ENCODE data around the gene TNK2.

The TNK2 gene

DNA sequence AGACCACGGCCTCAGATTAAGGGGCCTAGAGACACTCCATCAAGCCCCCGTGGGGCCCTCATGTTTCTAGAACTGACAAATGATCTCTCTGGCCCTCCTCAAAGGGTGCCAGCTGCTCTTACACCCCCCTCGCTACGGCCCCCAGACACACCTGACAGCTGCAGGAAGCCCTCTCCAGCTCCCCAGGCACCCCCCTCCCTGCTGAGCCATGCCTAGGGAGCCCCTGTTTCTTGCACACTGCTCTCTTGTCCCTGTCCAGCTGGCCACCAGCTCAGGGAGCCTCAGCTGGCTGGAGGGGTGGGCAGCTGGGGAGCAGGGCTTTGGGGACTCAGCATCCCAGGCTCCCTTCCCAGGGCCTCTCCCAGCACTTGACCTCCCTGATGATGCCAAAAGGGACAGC lies 14.8 kb downstream of the TNK2 start:
- Histone ChIP-seq H3K9me3 (ENCODE audit: control insufficient read depth in 2 of 2, low read length in 2 of 2) (no peaks in the 10 kb centered on the region), H3K27me3 (ENCODE audit: control insufficient read depth in 2 of 2, insufficient read depth in 2 of 2, low read length in 2 of 2) (no peaks in the 10 kb centered on the region), H3K4me1 (ENCODE audit: control insufficient read depth in 2 of 2, insufficient read depth in 2 of 2, low read length in 2 of 2) (peaks cover 16 to 29% of the 10 kb centered on the region in 2 donors), H3K27ac (ENCODE audit: low read depth in 2 of 2, low read length in 2 of 2) (no peak overlapping the region), H3K36me3 (ENCODE audit: control insufficient read depth in 2 of 2, insufficient read depth in 2 of 2, low read length in 2 of 2) (no peaks in the 10 kb centered on the region), H3K4me3 (ENCODE audit: low read length in 2 of 2) (no peak overlapping the region), H3K9ac (ENCODE audit: low read depth in 1 of 2, low read length in 2 of 2) (no peak overlapping the region)

DNA sequence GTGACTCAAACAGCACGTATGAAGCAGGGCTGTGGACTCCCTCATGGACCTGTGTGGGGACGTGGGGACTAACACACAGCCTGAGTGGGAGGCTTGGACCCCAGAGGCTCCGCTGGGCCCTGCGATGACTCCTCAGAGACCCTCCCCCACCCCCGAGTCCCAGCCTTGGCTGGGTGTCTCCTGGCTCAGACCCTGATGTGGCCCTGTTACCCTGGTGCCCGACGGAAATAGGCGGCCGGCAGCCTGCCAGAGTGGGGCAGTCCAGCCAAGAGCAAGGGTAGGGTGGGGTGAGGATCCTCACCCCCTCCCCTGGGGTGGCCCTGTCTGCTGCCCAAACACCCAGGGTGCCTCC lies 15.3 kb downstream of the TNK2 start:
- Histone ChIP-seq H3K4me1 (ENCODE audit: control insufficient read depth in 2 of 2, insufficient read depth in 2 of 2, low read length in 2 of 2) (peaks cover 16 to 29% of the 10 kb centered on the region in 2 donors), H3K27me3 (ENCODE audit: control insufficient read depth in 2 of 2, insufficient read depth in 2 of 2, low read length in 2 of 2) (no peaks in the 10 kb centered on the region), H3K9me3 (ENCODE audit: control insufficient read depth in 2 of 2, low read length in 2 of 2) (no peaks in the 10 kb centered on the region), H3K36me3 (ENCODE audit: control insufficient read depth in 2 of 2, insufficient read depth in 2 of 2, low read length in 2 of 2) (peaks cover 0 to under 1% of the 10 kb centered on the region in 2 donors), H3K9ac (ENCODE audit: low read depth in 1 of 2, low read length in 2 of 2) (no peak overlapping the region), H3K4me3 (ENCODE audit: low read length in 2 of 2) (no peak overlapping the region), H3K27ac (ENCODE audit: low read depth in 2 of 2, low read length in 2 of 2) (peak overlapping the region in 1 of 2 donors; percentile 32)

GRCh38 chr3:195892105-195893043 lies 16.0 kb downstream of the TNK2 start:
- Histone ChIP-seq H3K27ac (ENCODE audit: low read depth in 2 of 2, low read length in 2 of 2) (peak overlapping the region in 1 of 2 donors; percentile 32), H3K9ac (ENCODE audit: low read depth in 1 of 2, low read length in 2 of 2) (no peak overlapping the region), H3K36me3 (ENCODE audit: control insufficient read depth in 2 of 2, insufficient read depth in 2 of 2, low read length in 2 of 2) (peaks cover 4% of the 10 kb centered on the region in 2 donors), H3K27me3 (ENCODE audit: control insufficient read depth in 2 of 2, insufficient read depth in 2 of 2, low read length in 2 of 2) (no peaks in the 10 kb centered on the region), H3K4me1 (ENCODE audit: control insufficient read depth in 2 of 2, insufficient read depth in 2 of 2, low read length in 2 of 2) (peaks cover 16 to 29% of the 10 kb centered on the region in 2 donors), H3K9me3 (ENCODE audit: control insufficient read depth in 2 of 2, low read length in 2 of 2) (no peaks in the 10 kb centered on the region), H3K4me3 (ENCODE audit: low read length in 2 of 2) (no peak overlapping the region)

- Histone ChIP-seq H3K27me3 (ENCODE audit: control insufficient read depth in 2 of 2, insufficient read depth in 2 of 2, low read length in 2 of 2) (no peaks in the 10 kb centered on the region), H3K4me3 (ENCODE audit: low read length in 2 of 2) (no peak overlapping the region), H3K36me3 (ENCODE audit: control insufficient read depth in 2 of 2, insufficient read depth in 2 of 2, low read length in 2 of 2) (peaks cover 4% of the 10 kb centered on the region in 2 donors), H3K9me3 (ENCODE audit: control insufficient read depth in 2 of 2, low read length in 2 of 2) (no peaks in the 10 kb centered on the region), H3K4me1 (ENCODE audit: control insufficient read depth in 2 of 2, insufficient read depth in 2 of 2, low read length in 2 of 2) (peaks cover 16 to 24% of the 10 kb centered on the region in 2 donors), H3K9ac (ENCODE audit: low read depth in 1 of 2, low read length in 2 of 2) (no peak overlapping the region), H3K27ac (ENCODE audit: low read depth in 2 of 2, low read length in 2 of 2) (no peak overlapping the region)
These were observed 16.8 kb downstream of the TNK2 start for GRCh38 chr3:195891431-195892104.

DNA sequence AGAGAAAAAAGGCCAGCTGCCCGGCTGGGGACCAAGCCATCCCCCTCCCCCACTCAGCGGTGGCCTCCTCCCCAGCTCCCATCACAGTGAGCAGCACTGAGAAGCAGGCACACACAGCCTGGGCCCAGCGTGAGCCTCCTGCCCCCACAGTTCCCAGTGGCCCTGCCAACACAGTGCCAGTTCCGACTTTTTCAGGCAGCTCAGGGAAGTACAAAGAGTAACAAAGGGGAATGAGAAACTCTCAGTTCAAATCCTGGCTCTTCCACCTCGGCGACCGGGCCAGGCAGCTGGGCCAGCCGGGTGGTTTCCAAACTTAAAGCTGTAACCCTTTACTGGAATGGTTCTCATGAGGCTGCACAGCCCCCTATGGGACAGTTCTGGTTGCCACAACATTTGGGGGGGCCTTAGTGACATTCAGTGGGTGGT lies 18.5 kb downstream of the TNK2 start:
- no peak overlapping the region for H3K4me3 ChIP-seq (ENCODE audit: low read length in 2 of 2)
- H3K4me1 ChIP-seq (ENCODE audit: control insufficient read depth in 2 of 2, insufficient read depth in 2 of 2, low read length in 2 of 2): peaks cover 13 to 18% of the 10 kb centered on the region in 2 donors
- no peaks in the 10 kb centered on the region for H3K27me3 ChIP-seq (ENCODE audit: control insufficient read depth in 2 of 2, insufficient read depth in 2 of 2, low read length in 2 of 2)
- H3K27ac ChIP-seq (ENCODE audit: low read depth in 2 of 2, low read length in 2 of 2): no peak overlapping the region
- no peak overlapping the region for H3K9ac ChIP-seq (ENCODE audit: low read depth in 1 of 2, low read length in 2 of 2)
- H3K9me3 ChIP-seq (ENCODE audit: control insufficient read depth in 2 of 2, low read length in 2 of 2): no peaks in the 10 kb centered on the region
- peaks cover 4% of the 10 kb centered on the region in 2 donors for H3K36me3 ChIP-seq (ENCODE audit: control insufficient read depth in 2 of 2, insufficient read depth in 2 of 2, low read length in 2 of 2)

GRCh38 chr3:195888981-195889869 lies 19.1 kb downstream of the TNK2 start:
- peaks cover 4 to 7% of the 10 kb centered on the region in 2 donors for H3K36me3 ChIP-seq (ENCODE audit: control insufficient read depth in 2 of 2, insufficient read depth in 2 of 2, low read length in 2 of 2)
- no peaks in the 10 kb centered on the region for H3K27me3 ChIP-seq (ENCODE audit: control insufficient read depth in 2 of 2, insufficient read depth in 2 of 2, low read length in 2 of 2)
- no peaks in the 10 kb centered on the region for H3K9me3 ChIP-seq (ENCODE audit: control insufficient read depth in 2 of 2, low read length in 2 of 2)
- no peak overlapping the region for H3K4me3 ChIP-seq (ENCODE audit: low read length in 2 of 2)
- no peak overlapping the region for H3K27ac ChIP-seq (ENCODE audit: low read depth in 2 of 2, low read length in 2 of 2)
- H3K4me1 ChIP-seq (ENCODE audit: control insufficient read depth in 2 of 2, insufficient read depth in 2 of 2, low read length in 2 of 2): peaks cover 13 to 15% of the 10 kb centered on the region in 2 donors
- H3K9ac ChIP-seq (ENCODE audit: low read depth in 1 of 2, low read length in 2 of 2): no peak overlapping the region

- Histone ChIP-seq H3K27me3 (ENCODE audit: control insufficient read depth in 2 of 2, insufficient read depth in 2 of 2, low read length in 2 of 2) (no peaks in the 10 kb centered on the region), H3K36me3 (ENCODE audit: control insufficient read depth in 2 of 2, insufficient read depth in 2 of 2, low read length in 2 of 2) (peaks cover 6 to 7% of the 10 kb centered on the region in 2 donors), H3K27ac (ENCODE audit: low read depth in 2 of 2, low read length in 2 of 2) (no peak overlapping the region), H3K9ac (ENCODE audit: low read depth in 1 of 2, low read length in 2 of 2) (no peak overlapping the region), H3K4me1 (ENCODE audit: control insufficient read depth in 2 of 2, insufficient read depth in 2 of 2, low read length in 2 of 2) (peaks cover 11 to 13% of the 10 kb centered on the region in 2 donors), H3K4me3 (ENCODE audit: low read length in 2 of 2) (no peak overlapping the region), H3K9me3 (ENCODE audit: control insufficient read depth in 2 of 2, low read length in 2 of 2) (no peaks in the 10 kb centered on the region)
These were observed 20.0 kb downstream of the TNK2 start for GRCh38 chr3:195888311-195888761.

DNA sequence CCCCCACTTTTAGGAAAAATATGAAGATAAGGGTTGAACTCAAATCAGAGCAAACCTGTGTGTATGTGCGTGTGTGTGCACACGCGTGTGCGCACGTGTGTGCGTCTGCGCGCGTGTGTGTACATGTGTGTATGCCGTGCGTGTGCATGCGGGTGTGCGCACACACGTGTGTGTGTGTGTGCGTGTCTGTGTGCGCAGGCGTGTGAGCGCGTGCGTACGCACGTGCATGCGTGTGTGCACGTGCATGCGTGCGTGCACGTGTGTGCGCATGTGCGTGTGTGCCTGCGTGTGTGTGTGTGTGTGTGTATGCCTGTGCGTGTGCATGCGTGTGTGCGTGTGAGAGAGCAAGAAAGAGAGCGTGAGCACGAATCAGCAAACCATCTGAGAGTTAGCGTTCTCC lies 20.7 kb downstream of the TNK2 start:
- H3K9ac ChIP-seq (ENCODE audit: low read depth in 1 of 2, low read length in 2 of 2): no peak overlapping the region
- no peaks in the 10 kb centered on the region for H3K27me3 ChIP-seq (ENCODE audit: control insufficient read depth in 2 of 2, insufficient read depth in 2 of 2, low read length in 2 of 2)
- H3K9me3 ChIP-seq (ENCODE audit: control insufficient read depth in 2 of 2, low read length in 2 of 2): no peaks in the 10 kb centered on the region
- H3K27ac ChIP-seq (ENCODE audit: low read depth in 2 of 2, low read length in 2 of 2): no peak overlapping the region
- H3K4me3 ChIP-seq (ENCODE audit: low read length in 2 of 2): no peak overlapping the region
- H3K4me1 ChIP-seq (ENCODE audit: control insufficient read depth in 2 of 2, insufficient read depth in 2 of 2, low read length in 2 of 2): peaks cover 6 to 13% of the 10 kb centered on the region in 2 donors
- peaks cover 7 to 10% of the 10 kb centered on the region in 2 donors for H3K36me3 ChIP-seq (ENCODE audit: control insufficient read depth in 2 of 2, insufficient read depth in 2 of 2, low read length in 2 of 2)

DNA sequence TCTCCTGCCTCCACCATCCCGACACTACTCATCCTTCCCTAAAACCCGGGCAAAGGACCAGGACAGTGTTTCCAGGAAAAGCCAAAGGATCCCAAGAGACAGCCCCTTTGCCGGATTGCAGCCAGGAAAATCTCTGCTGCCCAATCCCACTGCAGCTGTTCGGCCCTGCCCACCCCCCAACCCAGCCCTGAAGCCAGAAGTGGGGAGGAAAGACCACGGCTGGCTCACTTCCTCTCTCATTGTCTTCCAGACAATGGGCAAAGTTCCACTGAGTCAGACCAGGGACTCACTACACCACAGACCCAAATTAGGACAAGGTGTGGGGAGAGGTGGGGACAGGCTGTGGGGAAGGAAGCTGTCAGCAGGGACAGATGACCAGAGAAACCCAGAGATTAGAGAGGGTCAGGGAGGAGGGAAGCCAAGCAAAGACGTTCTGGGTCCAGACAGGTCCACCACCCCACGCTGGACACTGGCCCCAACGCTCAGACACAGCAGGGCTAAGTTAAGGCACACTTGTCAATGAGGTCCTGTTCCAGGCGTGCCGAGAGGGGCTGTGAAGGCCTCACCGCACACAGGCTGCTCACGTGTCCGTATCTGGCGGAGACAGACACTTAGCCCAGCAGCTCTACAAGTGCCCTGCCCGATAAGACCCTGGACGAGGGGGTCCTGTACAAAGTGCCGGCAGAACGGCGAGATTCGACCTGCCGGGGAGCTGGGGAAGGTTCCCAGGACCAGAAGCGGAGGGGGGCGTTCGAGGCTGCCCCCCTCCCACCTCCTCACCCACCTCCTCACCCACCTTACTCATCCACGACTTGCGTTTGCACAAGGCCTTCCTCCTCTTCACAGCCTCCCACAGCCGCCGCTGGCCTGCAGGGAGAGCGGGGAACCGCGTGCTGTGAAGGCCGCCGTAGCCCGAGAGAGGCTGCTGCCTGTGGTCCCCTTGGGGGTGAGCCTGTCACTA lies 21.9 kb downstream of the TNK2 start:
- no peaks in the 10 kb centered on the region for H3K9me3 ChIP-seq (ENCODE audit: control insufficient read depth in 2 of 2, low read length in 2 of 2)
- H3K9ac ChIP-seq (ENCODE audit: low read depth in 1 of 2, low read length in 2 of 2): no peak overlapping the region
- no peaks in the 10 kb centered on the region for H3K27me3 ChIP-seq (ENCODE audit: control insufficient read depth in 2 of 2, insufficient read depth in 2 of 2, low read length in 2 of 2)
- peaks cover 6 to 12% of the 10 kb centered on the region in 2 donors for H3K4me1 ChIP-seq (ENCODE audit: control insufficient read depth in 2 of 2, insufficient read depth in 2 of 2, low read length in 2 of 2)
- H3K4me3 ChIP-seq (ENCODE audit: low read length in 2 of 2): no peak overlapping the region
- H3K27ac ChIP-seq (ENCODE audit: low read depth in 2 of 2, low read length in 2 of 2): no peak overlapping the region
- H3K36me3 ChIP-seq (ENCODE audit: control insufficient read depth in 2 of 2, insufficient read depth in 2 of 2, low read length in 2 of 2): peaks cover 9 to 13% of the 10 kb centered on the region in 2 donors
